Measurements from ENCODE around the gene DONSON. TPM values are rescaled to one million over a fixed set of nuclear protein-coding genes. Genes with fewer than 3 reads are reported as not detected.

DONSON gene
- total RNA-seq, 1 experiment from 2014 or later = 35.3 TPM

- no peaks in the 10 kb centered on the region for H3K4me1 ChIP-seq (ENCODE audit: insufficient read depth, low read length)
- Mint-ChIP-seq H3K4me3 (no peak overlapping the region; a peak in 1 of 5 replicates), H3K4me1 (peaks cover 10 to 11% of the 10 kb centered on the region in 2 experiments), H3K36me3 (ENCODE audit: insufficient read depth in 1 of 3, low read depth in 3 of 3) (peaks cover 57 to 79% (median 76%) of the 10 kb centered on the region in 3 experiments), H3K27me3 (ENCODE audit: low read depth) (no peaks in the 10 kb centered on the region), H3K9me3 (no peaks in the 10 kb centered on the region; a peak in 2 of 5 replicates), H3K27ac (peak overlapping the region in 2 of 3 experiments; percentile 4 to 34; a peak in 1 of 7 replicates)
- DNase-seq = no peak
- H4K91ac ChIP-seq (ENCODE audit: insufficient read length, low read depth, low read length) = no peak overlapping the region
- H3K23me2 ChIP-seq (ENCODE audit: insufficient read length, low read depth, low read length, poor library complexity, severe bottlenecking) = no peaks in the 10 kb centered on the region
- no peak overlapping the region for H2AFZ ChIP-seq (ENCODE audit: low read length)
- H2AK5ac ChIP-seq (ENCODE audit: insufficient read length, low read length) = no peak overlapping the region
- no peak overlapping the region for H3T11ph ChIP-seq (ENCODE audit: low read length)
- no peak overlapping the region for H2BK5ac ChIP-seq (ENCODE audit: insufficient read length, low read length)
- no CpG with 5 or more reads among the region's 2 CpGs for WGBS (ENCODE audit: extremely low coverage, insufficient read length, low lambda C conversion rate)
- H3K79me1 ChIP-seq (ENCODE audit: insufficient read depth, low read depth, low read length, poor library complexity, severe bottlenecking) = peaks cover 7% of the 10 kb centered on the region
- H3K14ac ChIP-seq (ENCODE audit: insufficient read depth, low read length) = no peak overlapping the region
- no peak overlapping the region for H2BK20ac ChIP-seq (ENCODE audit: low read depth, low read length, poor library complexity, severe bottlenecking)
- H3K9me3 ChIP-seq (ENCODE audit: control insufficient read depth, low read depth, low read length) = no peaks in the 10 kb centered on the region
- no peak overlapping the region for H3K4ac ChIP-seq (ENCODE audit: low read depth, low read length)
- no peak overlapping the region for H2BK15ac ChIP-seq (ENCODE audit: low read depth, low read length)
- H2BK120ac ChIP-seq (ENCODE audit: low read depth, low read length, poor library complexity, severe bottlenecking) = no peak overlapping the region
- TF ChIP-seq, protein P1, sequence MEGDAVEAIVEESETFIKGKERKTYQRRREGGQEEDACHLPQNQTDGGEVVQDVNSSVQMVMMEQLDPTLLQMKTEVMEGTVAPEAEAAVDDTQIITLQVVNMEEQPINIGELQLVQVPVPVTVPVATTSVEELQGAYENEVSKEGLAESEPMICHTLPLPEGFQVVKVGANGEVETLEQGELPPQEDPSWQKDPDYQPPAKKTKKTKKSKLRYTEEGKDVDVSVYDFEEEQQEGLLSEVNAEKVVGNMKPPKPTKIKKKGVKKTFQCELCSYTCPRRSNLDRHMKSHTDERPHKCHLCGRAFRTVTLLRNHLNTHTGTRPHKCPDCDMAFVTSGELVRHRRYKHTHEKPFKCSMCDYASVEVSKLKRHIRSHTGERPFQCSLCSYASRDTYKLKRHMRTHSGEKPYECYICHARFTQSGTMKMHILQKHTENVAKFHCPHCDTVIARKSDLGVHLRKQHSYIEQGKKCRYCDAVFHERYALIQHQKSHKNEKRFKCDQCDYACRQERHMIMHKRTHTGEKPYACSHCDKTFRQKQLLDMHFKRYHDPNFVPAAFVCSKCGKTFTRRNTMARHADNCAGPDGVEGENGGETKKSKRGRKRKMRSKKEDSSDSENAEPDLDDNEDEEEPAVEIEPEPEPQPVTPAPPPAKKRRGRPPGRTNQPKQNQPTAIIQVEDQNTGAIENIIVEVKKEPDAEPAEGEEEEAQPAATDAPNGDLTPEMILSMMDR (conservative IDR thresholded peaks at IDR 0.05) = no peak
- H3K4me2 ChIP-seq (ENCODE audit: insufficient read depth, insufficient read length, low read length) = no peak overlapping the region
- H3K18ac ChIP-seq (ENCODE audit: insufficient read length, low read depth, low read length) = no peak overlapping the region
- H4K20me1 ChIP-seq (ENCODE audit: control insufficient read depth, insufficient read depth, insufficient read length) = no peaks in the 10 kb centered on the region
- peaks cover 15% of the 10 kb centered on the region; the same call in 1 of the 2 replicates for H3K79me2 ChIP-seq (ENCODE audit: insufficient read depth, low read length)
- H3K23ac ChIP-seq (ENCODE audit: insufficient read length, low read depth, low read length) = no peak overlapping the region
- no peak overlapping the region for H3K56ac ChIP-seq (ENCODE audit: insufficient read length, low read depth, low read length)
- no peaks in the 10 kb centered on the region for H3K27me3 ChIP-seq (ENCODE audit: insufficient read depth, low read length)
- H3K27ac ChIP-seq (ENCODE audit: insufficient read length, low read depth, low read length) = no peak overlapping the region
- no peak overlapping the region for H3K9ac ChIP-seq (ENCODE audit: extremely low read depth, insufficient read length, low read length)
- no peak overlapping the region for H4K8ac ChIP-seq (replicated peaks; ENCODE audit: insufficient read length, low read depth, low read length)
- H2BK12ac ChIP-seq (ENCODE audit: insufficient read length, low read depth, low read length) = no peak overlapping the region
- no peak overlapping the region for H4K5ac ChIP-seq (ENCODE audit: insufficient read length, low read depth, low read length)
These were observed 51.3 kb downstream of the DONSON start for GRCh38 chr21:33537212-33537611.

Data from H9 (cell line).